Stimulated activated CD4-positive, alpha-beta T cell treated with anti-CD3 and anti-CD28 coated beads, Interleukin-15, amount 100 ng/mL, for 48 hours (primary cell): ENCODE results near the gene CACNA1B.

Experiments used
- DNase-seq, 2 donors: peaks; one replicate each; pipeline ENCODE4 v3.0.0-alpha.2; 2020; ENCODE audit warnings: low read depth in 2 of 2

CACNA1B gene

DNA sequence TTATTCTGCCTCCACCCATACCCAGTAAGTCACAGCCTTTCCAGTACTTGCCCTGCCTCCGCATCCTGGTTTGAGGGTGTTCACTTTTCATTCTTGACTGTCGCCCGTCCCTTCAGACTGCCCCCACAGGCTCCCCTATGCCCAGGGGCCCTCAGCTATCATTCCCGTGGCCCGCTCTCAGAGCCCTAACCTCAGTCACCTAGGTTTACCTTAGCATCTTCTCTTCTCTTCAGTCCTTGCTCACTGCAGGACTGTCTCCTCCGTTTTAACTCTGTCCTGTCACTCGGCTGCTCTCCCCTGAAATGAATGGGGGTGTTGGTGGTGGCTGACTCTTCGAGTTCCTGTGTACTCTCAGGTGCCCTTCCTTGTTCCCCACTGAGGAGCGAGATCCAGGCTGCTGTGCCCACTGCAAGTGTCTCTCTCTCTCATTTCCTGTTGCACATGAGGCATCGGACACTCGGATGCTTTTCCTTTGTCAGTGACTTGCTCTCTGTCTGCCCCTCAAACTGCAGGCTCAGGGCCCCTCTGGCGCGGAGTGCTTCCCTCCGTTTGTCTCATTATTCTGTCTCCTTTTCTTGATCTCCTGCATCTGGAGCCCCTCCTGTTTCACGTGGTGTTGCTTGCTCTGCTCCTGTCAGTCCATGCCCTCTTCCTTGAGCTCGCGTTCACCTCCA lies 89.8 kb downstream of the CACNA1B start:
- no peak for DNase-seq

DNA sequence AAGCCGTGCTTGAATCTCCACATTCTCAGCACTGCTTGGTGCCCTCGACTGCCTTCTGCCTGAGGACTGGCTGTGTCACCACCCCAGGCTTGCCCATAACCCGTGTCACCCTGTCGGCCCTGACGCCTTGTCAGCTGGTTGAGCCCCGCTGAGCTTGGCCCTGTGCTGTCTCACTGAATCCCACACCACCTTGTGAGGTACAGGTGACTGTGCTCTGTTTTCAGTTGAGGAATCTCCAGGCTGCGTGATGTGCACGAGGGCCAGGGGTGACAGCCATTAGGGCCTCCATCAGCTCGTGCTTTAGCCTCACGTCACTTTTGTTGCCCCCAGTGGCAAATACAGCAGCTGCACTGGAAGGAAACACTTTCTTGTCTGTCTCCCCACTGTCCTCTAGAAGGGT lies 90.7 kb downstream of the CACNA1B start:
- no peak for DNase-seq

DNA sequence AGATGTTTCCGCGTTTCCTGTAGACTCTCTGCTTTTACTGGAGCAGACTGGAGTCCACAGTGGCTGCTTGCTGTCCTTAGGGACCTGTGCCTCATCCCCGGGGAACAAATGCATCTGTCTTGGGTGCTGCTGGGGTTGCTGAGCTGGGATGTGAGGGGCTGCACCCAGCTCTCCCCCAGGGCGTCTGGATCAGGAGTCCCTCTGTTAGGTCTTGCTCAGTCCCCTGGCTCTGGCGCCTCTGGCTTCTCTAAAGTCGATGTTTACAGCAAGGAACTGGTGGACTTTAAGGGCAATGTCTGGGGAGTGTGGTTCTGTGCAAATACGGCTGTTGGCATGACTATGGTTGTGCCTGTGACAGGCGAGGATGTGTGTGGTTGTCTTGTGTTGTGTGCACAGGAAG lies 91.4 kb downstream of the CACNA1B start:
- no peak for DNase-seq

DNA sequence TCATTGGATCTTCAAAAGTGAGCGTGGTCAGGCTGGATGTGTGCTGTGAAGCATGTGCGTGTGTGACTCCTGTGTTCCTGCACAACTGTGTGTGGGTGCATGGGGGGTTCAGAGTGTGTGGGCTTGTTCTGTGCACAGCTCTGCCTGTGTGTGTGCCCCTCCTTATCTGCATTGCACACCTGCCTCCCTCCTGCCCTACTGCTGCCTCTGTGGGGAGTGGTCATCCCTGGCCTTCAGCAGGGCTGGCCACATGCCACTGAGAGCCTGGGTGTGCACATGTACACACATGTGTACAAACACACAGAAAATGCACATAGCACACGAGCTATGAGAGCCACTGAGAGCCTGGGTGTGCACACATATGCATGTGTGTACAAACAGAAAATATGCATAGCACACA lies 92.1 kb downstream of the CACNA1B start:
- DNase-seq = no peak

DNA sequence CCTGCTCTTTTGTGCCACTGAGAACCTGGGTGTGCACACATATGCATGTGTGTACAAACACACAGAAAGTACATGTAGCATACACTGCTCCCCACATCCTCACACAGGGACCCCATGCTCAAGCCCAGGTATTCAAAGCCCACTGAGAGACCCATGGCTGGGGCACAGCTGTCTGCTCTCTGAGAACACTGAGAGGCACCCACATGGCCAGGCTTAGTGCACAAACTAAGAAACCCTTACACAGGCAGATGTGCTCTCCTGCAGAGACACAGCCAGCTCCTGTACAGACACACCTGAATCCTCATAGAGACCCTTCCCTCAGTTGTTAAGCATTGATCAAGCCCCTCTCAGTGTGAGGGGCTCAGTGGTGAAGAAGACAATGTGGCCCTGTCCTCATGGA lies 92.5 kb downstream of the CACNA1B start:
- DNase-seq = no peak

DNA sequence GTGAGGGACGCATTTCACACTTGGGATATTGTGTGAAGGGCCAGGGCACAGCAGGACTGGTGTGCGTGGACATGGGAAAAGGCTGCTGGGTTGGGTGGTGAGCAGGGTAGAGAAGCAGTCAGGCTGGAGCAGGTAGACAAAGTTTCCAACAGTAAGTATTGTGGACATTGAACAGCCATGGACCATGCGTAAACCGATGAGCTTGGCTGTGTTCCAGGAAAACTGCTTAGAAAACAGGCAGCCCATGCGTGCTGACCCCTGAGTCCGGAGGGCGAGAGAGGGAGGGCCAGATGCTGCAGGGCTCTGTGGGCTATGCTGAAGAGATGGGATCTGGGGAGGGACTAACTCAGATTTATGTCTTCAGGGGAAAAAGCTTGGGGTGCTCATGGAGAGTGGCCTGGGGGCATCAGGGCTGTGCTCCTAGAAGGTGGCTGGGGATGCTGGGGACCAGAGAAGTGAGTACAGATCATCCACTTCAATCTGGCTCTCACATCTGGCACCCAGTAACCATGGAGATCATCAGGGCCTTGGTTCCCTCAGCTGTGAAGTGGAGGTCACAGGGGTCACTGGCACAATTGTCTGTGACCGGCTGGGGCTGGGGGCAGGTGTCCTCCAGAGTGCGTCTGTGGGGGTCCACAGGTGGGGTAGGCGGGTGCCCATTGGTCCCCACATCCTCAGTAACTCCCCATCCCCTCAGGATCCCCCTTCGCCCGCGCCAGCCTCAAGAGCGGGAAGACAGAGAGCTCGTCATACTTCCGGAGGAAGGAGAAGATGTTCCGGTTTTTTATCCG lies 93.3 kb downstream of the CACNA1B start:
- no peak for DNase-seq

DNA sequence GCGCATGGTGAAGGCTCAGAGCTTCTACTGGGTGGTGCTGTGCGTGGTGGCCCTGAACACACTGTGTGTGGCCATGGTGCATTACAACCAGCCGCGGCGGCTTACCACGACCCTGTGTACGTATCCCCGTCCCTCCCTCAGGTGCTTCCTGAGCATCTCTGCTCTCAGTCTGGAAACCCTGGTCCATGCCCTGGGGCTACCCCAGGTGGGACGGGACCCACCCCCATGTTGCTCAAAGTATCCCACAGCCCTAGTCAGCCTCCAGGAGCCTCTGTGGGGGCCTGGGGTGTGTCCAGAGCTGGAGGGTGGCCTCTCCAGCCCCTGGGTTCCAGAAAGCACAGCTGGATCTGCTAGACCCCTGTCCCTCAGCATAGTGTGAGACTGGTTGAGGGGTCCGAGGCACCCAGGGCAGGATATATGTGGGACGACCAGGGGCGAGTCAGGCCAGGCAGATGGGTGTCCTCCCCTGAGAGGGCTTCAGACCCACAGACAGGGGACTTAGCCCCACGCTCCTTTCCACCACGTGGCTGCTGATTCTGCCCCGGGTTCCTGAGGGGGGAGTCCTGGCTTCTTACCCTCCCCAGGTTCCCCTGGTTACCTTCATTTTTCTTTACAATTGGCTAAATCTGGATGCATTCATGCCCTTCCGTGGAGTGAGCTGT lies 94.0 kb downstream of the CACNA1B start:
- no peak for DNase-seq

DNA sequence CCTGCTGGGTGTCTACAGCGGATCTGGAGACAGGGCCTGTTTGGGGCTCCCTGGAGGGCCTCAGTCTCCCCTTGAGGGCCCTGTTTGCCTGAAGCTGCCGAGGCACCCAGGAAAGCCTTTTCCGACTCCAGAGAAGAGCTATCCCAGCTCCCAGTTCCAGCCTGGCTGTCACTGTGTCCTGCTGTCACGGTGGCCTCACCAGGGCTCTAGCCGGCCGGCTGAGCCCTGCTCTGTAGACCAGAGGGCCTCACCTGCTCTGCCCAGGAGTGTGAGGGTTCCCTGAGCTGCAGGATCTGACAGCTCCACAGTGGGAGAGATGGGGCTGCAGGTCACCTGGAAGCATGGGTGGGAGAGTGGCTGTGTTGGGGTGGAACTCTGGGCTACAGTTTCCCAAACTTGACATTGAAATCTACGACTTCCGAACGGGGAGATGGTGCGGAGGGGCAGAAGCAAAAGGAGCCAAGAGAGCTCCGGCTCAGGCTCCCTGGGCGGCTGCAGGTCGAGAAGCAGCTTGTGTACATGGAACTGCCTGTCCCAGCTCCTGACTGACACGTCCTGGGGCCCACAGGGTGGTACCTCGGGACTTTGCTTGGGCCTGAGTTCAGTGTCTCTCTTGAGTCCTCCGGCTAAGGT lies 94.9 kb downstream of the CACNA1B start:
- DNase-seq = no peak

DNA sequence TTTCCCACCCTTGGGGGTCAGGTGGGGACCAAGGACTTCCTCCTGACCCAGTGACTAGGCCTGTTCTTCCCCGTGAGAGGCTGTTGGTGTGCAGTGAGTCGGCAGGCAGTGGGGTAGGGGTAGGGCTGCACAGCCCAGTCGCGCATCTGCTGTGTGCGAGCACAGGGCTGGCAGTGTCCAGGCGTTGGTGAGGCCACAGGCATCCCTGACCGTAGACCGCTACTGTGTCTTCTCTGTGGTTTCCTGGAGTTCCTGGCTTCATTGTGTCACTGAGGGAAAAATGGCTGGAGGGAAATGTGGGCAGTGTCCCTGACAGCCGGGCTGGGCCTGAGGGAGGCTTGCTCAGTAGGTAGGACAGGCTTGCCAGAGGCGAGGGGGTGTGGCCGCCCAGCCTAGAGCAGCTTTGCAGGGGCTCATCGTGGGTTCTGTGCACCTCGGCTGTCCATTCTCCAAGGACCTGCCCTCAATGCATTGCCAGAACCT lies 95.4 kb downstream of the CACNA1B start:
- no peak for DNase-seq

DNA sequence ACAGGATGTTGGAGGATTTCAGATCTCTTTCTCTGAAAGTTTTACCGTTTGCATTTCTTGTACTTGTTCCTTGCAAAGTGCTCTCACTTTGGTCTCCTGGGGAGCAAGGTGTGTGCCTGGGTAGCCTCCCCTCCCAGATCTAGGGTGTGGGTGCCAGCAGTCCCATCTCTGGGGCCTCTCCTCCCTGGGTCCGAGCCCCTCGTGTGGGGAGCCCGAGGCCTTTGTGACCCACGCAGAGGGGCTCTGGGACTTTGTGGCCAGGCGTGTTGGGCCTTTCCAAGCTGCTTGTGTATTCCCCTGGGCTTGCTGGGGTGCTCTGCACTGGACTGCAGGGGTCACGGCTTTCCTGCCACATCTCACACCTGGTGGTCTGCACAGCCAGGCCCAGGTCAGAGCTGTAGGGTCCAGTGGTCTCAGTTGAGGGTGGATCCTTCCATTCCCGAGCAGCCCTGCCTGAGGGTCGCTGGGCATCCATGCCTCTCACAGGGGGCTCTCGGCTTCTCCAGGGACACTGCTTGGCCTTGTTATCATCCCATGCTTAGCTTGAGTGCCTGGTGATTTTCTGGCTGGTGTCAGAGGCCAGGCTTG lies 96.3 kb downstream of the CACNA1B start:
- DNase-seq = no peak

DNA sequence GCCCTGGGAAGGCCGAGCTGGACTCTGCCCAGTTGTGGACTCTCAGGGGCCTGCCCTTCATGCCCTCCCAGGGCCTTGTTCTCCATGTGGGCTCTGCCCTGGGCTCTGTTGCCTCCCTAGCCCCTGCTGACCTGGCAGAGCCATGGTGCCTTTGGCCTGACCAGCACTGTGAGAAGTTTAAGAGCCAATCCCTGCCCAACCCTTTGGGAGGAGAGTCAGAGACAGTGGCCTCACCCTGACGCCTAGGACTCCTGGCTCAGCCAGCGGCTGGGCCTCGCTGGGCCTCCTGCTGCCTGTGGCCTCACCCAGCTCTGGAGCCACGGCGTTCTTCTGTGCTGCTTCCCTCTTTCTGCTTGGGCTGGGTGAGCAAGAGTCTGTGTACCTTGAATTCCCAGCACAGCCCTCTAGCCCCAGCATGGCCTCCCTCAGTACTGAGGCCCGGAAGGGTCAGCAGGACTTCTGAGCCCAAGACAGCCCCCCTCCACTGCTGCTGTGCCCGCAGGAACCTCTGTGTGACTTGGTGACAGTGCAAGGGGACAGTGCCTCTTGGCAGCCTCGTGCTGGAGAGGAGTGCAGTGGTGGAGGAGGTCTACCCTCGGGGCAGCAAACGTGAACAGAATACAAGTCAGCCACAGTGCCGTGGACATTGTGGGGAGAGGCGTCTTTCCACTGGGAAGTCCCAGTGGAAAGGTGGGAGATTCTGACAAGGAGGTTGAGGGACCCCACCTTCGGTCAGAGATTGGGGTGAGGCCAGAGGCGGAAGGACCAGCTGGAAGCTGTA lies 97.4 kb downstream of the CACNA1B start:
- no peak for DNase-seq

DNA sequence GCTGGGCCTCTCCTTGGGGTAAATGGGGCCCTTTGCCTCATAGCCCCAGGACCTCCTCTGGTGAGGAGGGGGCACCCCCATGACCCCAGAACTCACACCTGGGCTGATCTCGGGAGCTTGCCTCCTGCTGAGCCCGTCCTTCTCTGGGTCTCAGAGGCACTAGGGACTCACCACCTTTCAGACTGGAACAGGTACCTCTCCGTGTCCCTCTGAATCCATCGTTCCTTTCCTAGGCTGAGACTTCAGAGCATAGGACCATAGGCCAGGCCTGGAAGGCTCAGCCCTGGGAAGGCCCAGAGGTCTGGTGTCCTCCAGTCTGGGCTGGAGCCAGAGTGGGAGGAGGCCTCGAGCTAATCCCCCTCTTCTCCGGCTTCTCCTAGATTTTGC lies 97.9 kb downstream of the CACNA1B start:
- DNase-seq = no peak

DNA sequence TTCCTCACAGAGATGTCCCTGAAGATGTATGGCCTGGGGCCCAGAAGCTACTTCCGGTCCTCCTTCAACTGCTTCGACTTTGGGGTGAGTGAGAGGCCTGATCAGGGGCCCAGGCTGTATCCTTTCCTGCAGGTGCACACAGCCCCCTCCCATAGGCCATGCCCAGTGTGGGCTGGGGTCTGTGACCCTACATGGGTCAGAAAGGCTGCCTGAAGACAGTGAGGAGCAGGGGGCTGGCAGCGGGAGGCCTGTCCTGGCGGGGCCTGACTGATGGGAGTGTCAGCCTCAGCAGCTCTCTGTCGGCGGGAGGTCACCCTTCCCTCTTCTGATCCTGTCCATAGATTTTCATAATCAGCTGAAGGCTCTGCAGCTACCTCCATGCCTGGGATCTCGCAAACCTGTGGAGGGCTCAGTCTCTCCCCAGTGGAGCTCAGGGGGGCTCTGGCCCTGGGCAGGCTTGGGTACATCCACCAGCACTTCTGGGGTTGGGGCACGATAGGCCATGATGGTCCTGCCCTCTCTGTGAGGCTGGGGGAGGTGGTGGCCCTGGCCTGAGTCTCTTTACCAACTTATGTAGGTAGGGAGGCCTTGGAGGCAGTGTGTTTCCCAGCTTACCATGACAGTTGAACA lies 98.5 kb downstream of the CACNA1B start:
- no peak for DNase-seq

DNA sequence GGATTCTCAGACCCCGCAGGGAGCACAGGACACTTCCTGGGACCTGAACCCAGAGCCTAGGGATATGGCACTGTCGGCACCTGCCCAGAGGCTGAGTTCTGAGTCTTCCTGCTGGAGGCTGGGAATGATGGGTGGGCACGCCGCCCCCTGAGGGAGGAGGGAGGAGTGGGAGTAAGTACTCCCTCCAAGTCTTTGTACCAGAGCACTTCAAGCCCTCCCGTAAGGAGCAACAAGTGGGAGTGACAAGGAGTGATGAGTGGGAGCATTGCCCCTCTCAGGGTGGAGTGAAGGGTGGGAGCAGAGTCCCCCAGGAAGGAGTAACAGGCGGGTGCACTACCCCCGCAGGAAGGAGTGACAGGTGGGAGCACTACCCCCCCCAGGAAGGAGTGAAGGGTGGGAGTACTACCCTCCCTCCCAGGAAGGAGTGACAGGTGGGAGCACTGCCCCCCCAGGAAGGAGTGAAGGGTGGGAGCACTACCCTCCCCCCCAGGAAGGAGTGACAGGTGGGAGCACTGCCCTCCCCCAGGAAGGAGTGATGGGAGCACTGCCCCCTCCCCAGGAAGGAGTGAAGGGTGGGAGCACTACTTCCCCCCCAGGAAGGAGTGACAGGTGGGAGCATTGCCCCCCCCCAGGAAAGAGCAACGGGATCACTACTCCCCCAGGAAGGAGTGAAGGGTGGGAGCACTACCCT lies 100.1 kb downstream of the CACNA1B start:
- DNase-seq = no peak

DNA sequence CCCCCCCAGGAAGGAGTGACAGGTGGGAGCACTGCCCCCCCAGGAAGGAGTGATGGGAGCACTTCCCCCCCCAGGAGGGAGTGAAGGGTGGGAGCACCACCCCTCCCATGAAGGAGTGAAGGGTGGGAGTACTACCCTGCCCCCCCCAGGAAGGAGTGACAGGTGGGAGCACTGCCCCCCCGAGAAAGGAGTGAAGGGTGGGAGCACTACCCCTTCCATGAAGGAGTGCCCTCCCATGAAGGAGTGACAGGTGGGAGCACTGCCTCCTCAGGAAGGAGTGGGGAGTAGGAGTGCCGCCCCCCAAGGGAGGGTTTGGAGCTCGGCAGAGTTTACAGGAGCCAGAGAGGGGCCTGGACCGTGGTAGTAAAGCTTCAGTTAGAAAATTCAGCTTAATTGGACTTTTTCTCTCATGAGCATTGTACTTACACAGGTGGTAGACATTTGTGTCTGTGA lies 100.7 kb downstream of the CACNA1B start:
- no peak for DNase-seq

DNA sequence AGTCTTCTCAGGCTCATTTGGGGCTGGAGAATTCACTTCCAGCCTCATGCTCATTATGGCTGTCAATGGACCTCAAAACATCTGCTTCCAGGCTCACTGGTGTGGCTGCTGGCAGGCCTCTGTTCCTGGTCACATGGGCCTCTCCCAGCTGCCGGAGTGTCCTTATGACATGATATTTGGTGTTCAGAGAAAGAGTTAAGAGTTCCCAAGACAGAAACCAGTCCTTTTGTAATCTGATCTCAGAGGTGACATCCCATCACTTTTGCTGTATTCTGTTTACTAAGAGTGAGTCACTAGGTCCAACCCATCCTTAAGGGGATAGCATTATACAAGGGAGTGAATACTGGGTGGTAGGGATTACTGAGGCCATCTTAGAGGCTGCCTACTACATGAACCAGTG lies 104.6 kb downstream of the CACNA1B start:
- DNase-seq = no peak

DNA sequence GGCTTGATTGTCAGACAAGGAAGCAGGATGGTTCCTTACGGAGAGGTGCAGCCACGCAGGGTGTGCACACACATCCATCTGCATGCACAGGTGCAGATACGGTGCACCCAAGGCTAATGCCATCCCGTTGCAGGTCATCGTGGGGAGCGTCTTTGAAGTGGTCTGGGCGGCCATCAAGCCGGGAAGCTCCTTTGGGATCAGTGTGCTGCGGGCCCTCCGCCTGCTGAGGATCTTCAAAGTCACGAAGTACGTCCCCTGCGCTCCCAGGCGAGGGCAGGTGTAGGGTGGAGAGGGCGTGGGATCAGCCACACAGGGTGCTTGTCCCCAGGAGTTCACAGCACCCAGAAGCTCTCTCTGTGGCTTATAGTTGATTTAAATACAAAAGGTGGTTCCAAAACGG lies 106.4 kb downstream of the CACNA1B start:
- no peak for DNase-seq

DNA sequence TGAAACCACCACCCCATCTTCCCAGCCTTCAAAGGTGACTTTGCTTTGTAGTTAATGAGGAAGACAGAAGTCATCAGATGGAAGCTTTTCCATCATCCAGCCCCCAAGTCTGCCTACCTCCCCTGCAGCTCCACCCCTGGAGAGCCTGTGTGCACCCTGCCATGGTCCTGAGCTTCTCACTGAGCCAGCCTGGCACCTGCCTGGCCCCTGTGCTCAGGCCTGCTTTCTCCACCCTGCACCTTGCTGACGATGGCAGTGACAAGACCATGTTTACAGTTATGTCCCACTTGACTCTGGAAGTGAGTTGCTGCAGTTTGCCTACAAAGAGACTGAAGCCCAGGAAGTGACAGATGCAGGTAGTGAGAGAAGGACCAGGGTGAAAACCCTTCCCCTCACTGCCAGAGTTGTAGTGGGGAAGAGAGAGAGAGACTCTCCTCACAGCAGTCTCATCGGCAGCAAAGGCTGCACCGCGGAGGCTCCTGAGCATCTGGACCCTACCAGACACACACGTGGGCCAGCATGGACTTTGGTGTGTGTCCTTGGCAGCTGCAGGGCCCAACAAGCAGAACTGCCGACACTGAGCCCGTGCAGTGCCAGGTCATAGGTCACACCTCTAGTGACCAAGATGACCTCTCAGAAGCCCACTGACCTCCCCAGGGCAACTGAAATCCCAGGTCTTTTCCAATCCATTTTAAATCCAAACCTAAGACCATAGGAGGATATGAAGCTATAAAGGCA lies 107.1 kb downstream of the CACNA1B start:
- DNase-seq = no peak

DNA sequence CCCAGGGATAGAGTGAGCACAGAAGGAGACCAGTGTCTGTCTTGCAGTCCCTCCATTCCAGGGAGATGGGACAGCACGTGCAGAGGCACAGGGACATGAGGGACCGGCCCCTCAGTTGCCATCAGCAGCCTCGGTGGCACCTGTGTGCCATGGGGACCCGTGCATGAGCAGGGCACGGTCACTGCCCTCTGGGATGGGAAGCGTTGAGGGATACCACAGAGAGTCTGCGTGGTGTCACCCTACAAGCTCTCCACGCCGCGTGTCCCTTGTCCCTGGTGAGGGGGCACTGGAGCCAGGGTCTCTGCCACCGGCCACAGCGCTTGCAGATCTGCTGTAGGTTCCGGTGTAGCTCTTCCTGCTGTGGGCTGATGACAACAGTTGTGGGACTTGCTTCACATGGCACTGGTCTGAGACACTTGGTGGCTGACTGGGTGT lies 108.1 kb downstream of the CACNA1B start:
- DNase-seq = no peak
